Measurements from ENCODE around the gene AMZ2.
A peak's percentile ranks its signal among the peaks of the same experiment; 100 is the strongest.
"Not testable (repeated sequence)": the region's sequence is repeated elsewhere in the genome, so short reads cannot be mapped to it uniquely, and the experiment has no call there.

AMZ2 gene, protein sequence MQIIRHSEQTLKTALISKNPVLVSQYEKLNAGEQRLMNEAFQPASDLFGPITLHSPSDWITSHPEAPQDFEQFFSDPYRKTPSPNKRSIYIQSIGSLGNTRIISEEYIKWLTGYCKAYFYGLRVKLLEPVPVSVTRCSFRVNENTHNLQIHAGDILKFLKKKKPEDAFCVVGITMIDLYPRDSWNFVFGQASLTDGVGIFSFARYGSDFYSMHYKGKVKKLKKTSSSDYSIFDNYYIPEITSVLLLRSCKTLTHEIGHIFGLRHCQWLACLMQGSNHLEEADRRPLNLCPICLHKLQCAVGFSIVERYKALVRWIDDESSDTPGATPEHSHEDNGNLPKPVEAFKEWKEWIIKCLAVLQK

GRCh38 chr17:68247445-68248198, at the start of gene AMZ2:
TSS of gene AMZ2 (plus strand) at chr17:68248043. CDS start at chr17:68250188, 2,145 bp downstream.
- DNase-seq, result peak; percentile 94

DNA sequence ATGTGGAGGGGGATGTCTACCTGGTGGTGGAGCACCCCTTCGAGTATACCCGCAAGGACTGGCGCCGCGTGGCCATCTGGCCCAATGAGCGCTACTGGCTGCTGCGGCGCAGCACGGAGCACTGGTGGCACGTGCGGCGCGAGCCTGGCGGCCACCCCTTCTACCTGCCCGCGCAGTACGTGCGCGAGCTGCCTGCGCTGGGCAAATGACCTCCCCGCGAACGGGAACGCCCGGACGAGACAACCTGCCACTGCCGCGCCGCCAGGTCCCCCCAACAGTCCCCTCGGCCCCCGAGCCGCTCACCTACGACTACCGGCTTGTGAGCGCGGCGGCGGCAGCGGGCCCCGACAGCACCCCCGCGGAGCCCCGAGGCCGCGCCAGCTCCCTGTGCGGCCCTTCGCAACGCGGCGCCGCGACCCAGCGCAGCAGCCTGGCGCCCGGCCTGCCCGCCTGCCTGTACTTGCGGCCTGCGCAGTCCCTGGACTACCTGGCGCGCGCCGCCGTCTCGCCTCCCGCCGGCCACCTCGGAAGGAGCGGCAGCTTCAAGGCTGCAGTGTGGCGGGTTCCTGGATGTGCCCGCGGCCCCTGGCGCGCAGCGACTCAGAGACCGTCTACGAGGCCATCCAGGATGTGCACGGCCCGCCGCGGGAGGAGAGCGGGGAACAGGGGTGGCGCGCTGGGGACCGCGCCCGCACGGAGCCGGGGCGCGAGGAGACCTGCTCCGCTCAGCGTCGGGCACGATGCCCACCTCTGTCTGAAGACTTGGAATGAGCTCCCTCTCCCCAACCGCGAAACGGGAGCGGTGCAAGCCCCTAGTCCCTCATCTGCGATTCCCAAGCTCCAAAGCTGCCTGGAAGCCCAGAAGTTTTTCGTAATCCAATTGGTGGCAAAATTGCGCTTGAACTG, 48.7 kb upstream of the AMZ2 start:
- DNase-seq, result no peak

GRCh38 chr17:68199837-68200688, 47.8 kb upstream of the AMZ2 start:
- no peak for DNase-seq

GRCh38 chr17:68200689-68201417, 47.0 kb upstream of the AMZ2 start:
- DNase-seq, result peak; percentile 72

GRCh38 chr17:68201418-68201771, 46.4 kb upstream of the AMZ2 start:
- DNase-seq, result not testable (repeated sequence)

- not testable (repeated sequence) for DNase-seq
Observed at GRCh38 chr17:68202321-68202720, 45.5 kb upstream of the AMZ2 start.

GRCh38 chr17:68204736-68205135, 43.1 kb upstream of the AMZ2 start:
- no peak for DNase-seq

DNA sequence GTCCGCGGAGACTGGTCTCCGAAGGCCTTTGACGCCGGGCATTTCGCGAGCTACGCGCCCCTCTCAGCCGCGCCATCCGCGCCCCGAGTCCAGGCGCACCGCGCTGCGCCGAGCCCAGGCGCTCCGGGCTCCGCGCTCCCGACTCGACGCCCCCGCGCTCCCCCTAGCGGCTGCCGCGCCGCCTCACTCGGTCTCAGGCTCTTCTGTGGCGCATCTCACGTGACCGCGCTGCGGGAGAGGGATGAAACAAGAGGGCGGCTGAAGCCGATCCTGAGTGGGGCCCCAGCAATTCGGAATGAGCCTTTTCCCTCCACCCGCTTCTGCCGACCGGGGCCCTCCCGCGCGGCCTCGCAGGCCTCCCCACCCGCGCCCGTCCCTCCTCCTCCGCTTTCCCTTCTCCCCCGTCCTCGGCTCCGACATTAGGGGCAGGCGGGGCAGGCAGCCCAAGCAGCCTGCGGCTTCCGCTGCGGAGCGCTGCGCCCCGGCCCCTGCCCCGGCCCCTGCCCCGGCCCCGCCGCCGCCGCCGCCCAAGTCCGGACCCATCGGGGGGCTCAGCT, 42.5 kb upstream of the AMZ2 start:
- peak; percentile 89 for DNase-seq

DNA sequence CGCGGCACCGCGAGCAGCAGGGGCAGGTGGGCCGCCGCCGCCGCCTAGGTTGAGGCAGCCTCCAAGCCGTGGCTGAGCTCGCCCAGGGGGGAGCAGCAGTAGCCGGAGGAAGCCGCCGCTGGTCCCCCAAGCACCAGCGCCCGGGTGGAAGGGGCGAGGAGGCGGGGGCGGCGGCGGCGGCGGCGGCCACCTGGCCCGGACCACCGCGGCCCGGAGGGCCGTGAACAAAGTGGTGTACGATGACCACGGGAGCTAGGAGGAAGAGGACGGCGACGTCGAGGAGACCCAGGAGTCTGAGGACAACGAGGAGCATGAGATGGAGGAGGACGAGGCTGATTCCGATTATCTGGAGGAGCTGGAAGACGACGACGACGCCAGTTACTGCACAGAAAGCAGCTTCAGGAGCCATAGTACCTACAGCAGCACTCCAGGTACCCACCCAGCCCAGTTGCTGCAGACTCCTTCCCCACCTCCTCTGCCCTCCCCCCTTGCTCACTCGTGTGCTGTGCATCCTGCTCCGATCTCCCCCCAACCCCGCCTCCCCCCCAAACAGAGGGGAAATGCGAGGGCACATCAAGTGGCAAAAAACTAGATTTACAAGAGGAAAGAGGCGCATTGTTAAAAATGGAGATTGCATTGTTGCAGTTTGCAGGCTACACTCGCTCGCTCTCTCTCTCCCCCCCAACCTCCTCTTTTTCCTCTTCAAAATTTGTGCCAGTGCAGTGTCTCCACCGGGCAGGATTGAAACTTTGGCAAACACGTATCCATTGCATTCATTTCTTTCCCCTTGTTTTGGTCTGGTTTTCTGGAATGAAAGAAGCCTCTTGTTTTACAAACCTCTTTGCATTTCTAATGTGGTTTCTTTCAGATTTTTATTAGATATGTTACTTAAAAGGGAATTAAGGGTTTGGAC, 41.8 kb upstream of the AMZ2 start:
- peak; percentile 51 for DNase-seq

DNA sequence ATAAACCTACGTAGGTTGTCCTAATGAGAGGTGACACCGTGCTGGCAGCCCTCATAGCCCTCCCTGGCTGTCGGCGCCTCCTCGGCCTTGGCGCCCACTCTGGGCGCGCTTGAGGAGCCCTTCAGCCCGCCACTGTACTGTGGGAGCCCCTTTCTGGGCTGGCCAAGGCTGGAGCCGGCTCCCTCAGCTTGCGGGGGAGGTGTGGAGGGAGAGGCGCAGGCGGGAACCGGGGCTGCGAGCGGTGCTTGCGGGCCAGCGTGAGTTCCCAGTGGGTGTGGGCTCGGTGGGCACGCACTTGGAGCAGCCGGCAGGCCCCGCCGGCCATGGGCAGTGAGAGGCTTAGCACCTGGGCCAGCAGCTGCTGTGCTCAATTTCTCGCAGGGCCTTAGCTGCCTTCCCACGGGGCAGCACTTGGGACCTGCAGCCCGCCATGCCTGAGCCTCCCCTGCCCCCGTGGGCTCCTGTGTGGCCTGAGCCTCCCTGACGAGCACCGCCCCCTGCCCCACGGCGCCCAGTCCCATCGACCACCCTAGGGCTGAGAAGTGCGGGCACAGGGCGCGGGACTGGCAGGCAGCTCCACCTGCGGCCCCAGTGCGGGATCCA, 40.1 kb upstream of the AMZ2 start:
- no peak for DNase-seq

DNA sequence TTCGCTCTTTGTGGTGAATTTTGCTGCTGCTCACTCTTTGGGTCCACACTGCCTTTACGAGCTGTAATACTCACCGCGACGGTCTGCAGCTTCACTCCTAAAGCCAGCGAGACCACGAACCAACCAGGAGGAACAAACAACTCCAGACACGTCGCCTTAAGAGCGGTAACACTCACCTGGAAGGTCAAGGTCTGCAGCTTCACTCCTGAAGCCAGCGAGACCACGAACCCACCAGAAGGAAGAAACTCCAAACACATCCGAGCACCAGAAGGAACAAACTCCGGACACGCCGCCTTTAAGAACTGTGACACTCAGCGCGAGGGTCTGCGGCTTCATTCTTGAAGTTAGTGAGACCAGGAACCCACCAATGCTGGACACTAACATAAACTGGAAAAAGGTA, 39.2 kb upstream of the AMZ2 start:
- not testable (repeated sequence) for DNase-seq

GRCh38 chr17:68209191-68209900, 38.5 kb upstream of the AMZ2 start:
- not testable (repeated sequence) for DNase-seq

GRCh38 chr17:68210570-68211315, 37.1 kb upstream of the AMZ2 start:
- DNase-seq, result no peak

DNA sequence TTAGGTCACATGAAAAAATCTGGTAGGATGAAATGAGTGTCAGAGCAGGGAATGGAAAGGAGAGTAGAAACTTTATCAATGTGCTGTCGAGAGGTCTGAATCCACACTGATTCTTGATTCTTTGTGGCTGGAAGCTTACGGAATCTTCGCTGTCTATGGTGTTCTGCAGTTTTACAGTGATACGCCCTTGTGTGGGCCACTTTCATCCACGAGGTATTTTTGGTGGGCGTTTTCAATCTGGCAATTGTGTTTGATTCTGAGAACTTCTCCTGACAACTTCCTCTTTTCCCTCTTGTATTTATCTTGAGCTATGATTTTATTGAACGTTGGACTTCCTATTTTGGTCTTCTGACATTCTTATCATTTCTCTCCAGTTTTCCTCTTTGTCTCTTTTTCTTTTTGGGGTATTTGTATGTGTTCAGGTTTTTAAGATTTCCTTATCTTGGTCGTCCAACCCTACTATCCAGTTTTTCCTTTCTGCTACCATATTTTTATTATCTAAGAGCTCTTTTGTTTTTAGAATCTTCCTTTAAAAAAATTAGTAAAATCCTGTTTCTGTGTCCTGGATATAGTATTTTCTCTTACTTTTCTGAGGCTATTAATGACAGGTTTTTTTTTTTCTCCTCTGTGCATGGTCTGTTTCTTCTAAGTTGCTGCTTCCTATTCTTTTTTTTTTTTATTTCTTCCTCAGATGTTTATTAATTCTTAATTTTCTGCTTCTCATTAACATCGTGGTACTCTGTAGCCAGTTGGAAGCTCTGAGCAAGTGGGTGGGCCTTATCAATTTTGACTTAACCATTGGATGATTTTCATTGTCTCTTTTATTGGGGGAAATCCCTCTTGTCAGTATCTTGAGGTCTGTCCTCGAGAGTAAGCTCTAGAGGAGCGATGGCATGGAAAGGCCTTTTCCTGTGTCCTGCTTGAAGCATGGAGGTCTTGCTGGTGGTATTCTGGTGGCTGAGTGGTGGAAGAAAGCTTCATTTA, 34.1 kb upstream of the AMZ2 start:
- not testable (repeated sequence) for DNase-seq

DNA sequence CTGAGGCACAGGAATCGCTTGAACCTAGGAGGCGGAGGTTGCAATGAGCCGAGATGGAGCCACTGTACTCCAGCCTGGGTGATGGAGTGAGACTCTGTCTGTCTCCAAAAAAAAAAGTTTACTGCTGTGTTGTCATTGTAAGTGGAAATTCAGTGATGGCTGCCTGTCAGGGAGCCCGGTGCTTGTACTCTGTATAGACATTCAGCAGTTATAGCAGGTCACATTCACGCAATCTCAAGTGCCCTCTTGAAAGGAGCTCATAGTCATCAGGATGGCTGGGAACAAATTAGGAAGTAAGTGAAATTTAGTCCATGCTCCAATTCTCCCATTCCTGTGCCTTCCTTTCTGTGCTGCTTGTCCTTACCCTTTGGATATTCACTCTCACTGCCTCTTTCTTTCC, 32.4 kb upstream of the AMZ2 start:
- not testable (repeated sequence) for DNase-seq

DNA sequence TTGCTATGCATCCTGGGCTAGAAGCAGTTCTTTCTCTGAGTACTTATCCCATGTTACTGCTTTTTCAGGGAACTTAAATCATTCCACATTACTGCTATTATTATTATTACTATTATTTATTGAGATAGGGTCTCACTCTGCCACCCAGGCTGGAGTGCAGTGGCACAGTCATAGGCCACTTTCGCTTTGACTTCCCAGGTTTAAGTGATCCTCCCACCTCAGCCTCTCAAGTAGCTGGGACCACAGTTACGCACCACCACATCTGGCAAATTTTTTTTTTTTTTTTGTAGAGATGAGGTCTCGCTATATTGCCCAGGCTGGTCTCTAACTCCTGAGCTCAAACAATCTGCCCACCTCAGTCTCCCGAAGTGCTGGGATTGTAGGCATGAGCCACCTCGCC, 28.4 kb upstream of the AMZ2 start:
- DNase-seq, result not testable (repeated sequence)

GRCh38 chr17:68220186-68220585, 27.7 kb upstream of the AMZ2 start:
- not testable (repeated sequence) for DNase-seq

Measured in CD4-positive, alpha-beta T cell treated with Interferon gamma for 1 hour (primary cell).